Central memory CD4-positive, alpha-beta T cell (primary cell): ENCODE data around the gene NWD2.

Experiments
- DNase-seq: peaks from one replicate; pipeline ENCODE4 v3.0.0; 2022

NWD2 gene

DNA sequence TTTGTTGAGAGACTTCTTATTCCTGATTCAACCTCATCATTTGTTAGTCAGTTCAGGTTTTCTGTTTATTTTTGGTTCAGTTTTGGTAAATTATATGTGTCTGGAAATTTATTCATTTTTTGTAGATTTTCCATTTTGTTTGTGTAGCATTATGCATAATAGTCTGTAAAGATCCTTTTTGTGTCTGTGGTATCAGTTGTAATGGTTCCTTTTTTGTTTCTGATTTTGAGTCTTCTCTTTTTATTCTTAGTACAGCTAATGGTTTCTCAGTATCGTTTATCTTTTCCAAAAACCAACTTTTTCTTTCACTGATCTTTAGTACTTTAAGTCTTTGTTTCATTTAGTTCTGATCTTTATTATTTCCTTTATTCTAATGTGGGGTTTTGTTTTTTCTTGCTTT, 61.4 kb downstream of the NWD2 start:
- no peak for DNase-seq

DNA sequence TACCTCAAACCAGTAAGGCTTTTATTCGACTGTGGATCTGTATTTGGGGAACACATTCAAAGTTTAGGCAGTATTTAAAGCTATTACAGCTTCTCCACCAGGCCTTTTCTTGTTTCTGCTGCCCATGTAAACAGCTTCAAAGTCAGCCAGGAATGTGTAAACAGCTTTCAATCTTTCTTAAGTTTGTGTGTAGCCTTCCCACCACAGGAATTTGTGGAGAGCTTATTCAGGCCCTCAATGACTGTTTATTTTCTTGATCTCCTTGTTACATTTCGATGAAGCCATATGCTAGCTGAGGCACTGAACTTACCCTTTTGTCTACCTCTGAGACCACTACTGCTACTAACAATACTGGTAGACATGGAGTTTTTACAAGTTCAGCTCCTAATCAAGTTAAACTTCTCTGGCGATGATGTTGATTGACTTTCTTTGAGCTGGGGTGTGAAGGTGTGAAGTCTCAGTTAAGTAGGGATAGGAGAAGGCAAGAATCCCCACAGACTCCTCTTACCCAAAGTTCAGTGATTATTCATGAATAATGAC, 72.6 kb downstream of the NWD2 start:
- DNase-seq = no peak

DNA sequence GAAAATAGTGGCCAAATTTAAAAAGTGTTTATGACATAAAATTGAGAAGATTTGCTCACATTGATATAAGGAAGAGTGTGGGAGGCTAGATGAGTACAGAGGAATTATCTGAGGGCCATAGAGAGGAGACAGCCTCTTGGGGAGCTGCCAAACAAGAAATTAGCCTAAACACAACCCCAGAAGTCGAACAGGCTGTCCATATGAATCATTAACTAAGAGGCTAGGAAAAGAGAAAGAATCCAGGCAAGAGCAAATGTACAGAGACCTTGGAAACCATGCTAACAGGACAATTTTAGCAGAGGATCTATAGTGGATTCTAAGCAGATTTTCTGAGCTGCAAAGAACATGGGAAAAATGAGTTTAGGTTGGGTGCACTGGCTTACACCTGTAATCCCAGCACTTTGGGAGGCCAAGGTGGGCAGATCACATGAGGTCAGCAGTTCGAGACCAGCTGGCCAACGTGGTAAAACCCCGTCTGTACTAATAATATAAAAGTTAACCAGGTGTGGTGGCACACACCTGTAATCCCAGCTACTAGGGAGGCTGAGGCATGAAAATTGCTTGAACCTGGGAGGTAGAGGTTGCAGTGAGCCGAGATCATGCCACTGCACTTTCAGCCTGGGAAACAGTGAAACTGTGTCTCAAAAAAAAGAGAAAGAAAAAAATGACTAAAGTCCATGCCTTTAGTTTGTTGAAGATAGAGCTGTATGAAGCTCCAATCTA, 76.1 kb downstream of the NWD2 start:
- no peak for DNase-seq

DNA sequence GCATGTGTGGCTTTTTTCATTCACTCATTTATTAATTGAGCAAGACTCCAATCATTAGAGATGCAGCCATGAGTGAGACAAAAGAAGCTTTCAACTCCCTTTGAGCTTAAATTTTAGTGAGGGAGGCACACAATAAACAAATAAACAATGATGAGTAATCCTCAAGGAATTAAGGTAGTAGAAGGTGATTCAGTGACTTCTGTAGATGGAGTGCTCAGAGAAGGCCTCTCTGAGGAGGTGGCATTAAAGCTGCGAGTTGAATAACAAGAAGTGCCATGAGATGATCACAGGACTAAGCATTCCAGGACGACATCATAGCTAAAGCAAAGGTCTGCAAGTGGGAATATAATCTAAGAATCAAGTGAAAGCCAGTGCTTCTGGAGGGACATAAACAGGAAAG, 77.6 kb downstream of the NWD2 start:
- DNase-seq = no peak

DNA sequence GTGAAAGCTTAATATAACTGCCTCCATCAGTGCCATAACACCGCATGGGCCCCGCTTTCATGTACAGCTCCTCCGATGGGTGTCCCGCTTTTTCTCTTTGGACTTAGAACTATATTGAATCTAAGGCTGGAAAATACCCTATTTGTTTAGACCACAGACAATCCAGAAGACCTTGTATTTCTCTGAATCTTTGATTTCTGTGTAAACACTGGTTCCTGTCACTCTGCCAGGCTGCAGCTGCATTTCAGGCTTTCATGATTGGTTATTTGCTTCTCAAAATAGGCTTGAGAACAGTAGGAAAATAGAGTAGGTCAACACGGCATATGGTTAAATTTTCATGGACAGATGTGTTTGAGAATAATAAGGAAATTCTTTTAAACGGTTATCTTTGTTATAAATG, 80.0 kb downstream of the NWD2 start:
- no peak for DNase-seq

DNA sequence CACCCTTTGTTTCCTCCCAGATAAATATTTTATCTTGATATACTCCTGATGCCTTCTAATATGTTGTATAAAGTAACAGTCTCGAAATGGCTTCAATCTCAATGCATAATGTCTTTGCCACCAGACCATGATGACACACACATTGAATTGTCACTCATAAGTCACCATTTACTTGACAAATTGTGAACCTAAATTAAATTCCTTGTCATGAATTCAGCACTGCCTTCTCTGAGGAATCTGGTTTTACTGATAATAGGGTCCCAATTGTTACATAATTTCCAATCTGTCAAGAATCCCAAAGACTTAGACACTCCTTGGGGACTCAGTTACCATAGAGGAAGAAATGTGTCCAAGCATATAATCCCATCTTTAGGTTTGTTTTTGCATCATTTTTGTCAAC, 82.3 kb downstream of the NWD2 start:
- DNase-seq = no peak

DNA sequence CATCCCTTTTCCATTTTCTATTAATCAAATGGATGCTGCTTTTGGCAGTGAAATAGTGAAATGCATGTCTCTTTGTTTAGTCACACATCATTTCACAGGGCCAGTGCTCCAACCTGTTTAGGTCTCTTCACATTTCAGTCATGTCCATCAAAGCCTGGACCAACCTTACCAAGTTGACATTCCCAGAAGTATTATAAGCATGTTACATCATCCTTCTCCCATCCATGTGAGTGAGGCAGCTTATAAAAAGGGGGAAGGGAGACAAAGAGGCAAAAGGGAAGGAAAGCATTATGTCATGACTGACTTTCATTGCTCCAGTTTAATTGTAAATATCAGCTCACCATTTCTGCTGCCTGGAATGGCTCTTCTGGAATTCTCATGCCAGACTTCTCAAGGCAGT, 94.4 kb downstream of the NWD2 start:
- DNase-seq = no peak

DNA sequence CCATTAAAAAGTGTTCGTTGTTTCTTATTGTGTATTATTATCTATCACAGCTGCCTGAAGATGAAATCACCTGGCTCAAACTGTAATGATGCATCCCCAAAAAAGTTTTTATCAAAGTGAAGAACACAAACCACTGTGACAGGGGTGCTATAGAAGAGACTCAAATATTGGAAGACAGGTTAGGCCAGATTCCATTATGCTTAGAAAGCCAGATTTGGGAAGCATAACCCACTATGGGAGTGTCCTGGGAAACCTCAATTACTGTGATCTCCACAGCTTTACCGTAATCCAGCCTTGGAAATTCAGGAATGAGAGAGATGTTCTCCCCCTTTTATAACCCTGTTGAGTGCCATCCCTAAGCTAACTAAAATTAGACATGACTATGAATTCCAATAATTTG, 114.2 kb downstream of the NWD2 start:
- no peak for DNase-seq

DNA sequence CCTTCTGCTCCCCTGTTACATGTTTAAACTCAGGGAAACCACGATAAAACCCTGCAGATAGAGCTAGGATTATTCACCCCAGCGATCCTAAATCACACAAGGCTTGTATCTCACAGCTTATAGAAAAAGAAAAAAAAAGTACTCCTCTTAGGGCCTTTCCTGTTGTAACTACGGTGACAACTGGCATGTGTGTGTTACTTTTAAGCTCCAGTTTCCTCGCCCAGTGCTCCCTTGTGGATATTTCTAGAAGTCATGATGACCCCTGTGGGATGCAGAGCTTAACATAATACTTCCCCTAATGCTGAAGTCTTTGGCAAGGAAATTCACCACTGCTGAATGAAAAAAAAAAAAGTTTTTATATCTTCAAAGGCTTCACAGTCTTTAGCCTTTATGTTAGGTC, 114.7 kb downstream of the NWD2 start:
- DNase-seq = no peak

DNA sequence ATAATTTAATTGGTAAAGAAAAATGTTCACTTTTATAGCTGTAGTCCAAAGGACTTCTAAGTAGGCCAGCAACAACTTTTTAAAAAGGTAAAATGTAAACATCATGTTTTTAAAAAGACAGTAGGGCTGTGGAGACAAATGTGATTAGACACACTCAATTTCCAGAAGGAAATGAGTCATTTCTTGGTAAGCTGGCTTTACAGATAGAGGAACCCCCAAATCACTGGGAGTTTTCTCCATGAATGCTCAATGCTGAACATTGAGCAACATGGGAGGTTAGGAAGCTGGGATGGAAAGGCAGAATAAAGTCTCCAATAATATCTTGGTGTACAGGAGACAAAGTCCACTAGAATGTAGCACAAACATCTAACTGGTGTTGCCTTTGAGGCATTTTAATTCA, 121.3 kb downstream of the NWD2 start:
- DNase-seq = no peak

DNA sequence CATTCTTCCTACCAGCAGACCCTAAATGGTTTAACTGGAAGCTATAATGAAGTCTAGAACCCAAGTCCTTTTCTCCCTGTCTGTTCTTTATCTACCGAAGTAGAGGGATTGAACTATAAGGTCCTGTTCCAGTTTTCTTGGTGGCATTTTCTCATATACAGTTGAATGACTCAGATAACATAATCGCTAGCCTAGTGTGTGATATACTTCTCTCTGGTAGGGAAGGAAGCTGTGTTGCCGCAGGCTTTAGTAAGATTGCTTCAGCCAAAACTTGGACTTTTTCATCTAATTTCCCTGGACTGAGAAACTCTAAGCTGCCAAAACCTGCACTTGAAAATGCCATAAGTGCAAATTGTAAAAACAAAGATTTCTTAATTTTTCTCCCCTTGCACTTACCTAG, 123.4 kb downstream of the NWD2 start:
- DNase-seq = no peak

DNA sequence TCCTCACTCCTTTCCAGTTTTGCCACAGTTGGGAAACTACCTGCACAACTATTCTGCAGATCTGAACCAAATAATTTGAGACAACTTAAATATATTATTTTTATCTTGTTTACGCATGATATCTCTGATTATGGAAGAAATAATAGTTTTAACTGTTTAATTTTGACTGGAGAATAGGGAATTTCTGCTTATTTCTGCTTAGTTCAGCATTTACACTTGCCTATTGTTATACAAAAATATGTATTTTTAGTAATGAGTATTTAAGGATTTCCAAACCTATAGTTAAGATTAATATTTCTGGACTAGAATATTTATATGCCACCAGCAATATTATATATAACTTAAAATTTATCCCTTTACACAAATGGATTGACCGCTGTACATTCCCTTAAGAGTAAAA, 125.5 kb downstream of the NWD2 start:
- no peak for DNase-seq

DNA sequence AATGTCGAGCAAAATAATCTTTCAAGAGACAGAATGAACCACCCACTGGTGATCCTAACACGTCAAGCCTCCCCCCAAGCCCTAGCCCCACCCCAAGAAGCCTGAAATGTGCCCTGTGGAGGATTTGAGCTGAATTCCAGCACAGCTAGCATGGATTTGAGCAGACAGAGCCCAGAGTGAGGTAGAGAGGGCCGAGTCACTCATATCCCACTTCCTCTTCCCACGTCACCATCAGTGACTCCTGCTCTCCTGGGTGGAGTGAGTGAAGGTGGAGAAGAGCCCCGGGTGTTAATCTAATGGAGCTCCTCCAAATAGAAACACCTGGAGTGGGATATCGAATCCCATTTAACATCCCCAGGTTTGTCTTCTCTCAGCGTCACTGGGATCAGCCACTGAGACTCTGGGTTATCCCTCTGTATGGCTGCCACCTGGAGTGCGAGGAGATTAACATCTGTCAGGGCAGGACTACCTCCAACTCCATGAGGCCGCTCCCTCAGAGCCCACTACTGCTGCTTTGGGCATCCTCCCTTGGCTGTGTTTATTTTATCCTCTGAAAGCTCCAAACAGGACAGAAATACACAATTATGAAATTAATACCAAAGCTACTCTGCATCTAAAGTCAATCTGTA, 136.6 kb downstream of the NWD2 start:
- DNase-seq = no peak

DNA sequence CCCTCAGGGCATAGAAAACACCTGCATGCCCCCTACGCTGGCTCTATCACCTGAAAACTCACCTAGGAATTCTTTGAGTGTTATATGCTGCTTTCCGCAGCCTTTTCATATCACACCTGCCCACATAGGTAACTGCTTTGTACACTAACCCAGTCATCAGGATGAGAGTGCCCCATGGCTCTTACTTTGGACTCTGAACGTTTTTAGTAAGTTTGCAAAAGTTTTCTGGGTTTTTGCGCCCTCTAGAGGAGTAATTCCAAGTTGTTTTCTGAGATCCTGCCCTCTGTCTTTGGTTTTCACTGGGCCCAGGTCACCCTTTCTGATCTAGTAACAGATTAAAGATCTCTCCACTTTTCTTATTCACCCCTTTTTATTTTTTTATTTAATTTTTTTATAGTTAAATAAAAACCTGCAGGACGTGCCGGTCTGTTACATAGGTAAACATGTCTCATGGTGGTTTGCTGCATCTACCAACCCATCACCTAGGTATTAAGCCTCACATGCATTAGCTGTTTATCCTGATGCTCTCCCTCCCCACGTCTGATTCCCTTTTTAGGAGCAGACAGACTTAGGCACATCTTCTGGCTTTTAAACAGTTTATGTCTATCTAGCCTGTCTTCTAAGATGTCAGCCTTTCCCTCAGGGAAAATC, 139.2 kb downstream of the NWD2 start:
- no peak for DNase-seq

DNA sequence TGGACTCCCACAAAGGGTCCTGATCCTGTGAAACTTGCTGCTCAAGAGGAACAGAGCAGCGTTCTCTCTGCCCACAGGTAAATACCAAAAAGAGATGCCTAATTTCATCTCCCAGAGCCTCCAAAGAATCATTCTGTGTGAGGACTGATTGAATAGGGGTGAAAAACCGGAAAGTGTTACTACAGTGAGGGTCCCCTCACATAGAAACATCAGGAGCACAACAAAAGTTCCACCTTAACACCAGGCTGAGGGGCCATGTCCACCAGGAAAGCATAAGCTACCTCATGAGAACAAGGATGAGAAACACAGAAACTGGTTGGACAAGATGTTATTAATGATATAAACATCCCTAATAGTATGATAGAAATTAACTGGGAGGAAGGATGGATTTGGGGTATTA, 140.9 kb downstream of the NWD2 start:
- no peak for DNase-seq

DNA sequence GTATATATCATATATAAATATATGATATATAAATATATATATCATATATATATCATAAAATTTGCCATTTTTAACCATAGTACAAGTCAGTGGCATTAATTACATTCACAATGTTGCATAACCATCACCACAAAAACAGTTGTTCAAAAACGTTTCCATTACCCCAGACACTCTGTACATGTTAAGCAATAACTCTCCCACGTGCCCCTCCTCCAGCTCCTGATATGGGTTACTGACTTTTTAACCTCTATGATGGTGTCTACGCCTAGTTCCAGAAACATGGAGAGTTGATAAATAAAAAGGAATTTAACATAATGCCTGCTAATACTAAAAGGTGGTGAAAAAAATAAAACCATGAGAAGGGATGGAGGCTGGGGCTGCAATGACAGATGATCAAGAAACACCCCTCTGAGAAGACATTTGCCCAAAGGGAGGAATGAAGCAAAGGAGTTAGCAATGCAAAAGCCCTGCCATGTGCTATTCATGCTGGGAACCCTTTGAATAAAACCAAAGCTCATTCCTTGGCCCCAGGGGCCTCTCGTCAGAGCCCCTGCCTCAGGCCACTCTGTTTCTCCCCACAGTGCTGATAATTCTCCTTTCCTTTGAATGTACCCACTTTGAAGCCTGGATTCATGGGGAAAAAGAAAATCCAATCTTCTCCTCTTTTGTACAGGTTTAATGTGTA, 144.3 kb downstream of the NWD2 start:
- no peak for DNase-seq

DNA sequence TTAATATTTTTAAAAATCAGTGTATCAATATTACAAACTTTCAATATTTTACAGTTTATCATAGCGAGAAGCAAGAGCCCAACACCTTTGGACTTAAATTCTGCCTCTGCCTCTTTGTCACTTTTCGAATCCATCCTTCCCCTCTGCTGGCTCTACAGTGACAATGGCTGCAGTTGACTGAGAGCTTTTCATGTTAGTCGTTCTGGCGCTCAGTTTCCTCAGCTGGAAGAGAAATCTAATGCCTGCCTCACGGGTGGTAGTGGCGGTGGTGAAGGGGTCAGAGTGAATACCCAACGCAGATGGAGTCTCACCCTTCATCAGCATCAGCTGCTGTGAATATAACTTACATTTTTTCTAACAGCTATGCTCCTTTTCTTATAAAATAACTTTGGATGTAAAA, 144.8 kb downstream of the NWD2 start:
- no peak for DNase-seq

DNA sequence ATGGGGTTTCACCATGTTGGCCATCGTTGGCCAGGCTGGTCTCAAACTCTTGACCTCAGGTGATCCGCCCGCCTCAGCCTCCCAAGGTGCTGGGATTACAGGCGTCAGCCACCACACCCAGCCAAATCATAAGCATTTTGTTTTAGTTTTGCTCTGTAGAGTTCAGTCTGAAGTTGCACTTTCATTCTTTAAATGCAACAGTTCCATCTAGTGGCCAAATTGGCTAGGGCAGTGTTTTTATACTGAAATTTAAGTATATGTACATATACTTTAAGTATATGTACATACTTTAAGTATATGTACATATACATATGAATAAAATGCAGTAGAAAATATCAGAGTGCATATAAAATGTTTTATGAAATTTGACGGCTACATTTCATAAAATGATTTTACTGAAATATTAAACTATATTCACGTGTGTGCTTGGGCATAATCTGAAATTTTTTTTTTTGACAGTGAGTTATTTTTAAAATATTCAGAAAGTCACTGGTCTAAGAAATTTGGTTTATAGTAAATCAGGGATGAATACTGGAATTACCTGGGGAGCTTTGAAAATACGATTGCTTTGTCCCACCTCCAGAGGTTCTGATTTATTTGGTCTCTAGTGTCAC, 145.5 kb downstream of the NWD2 start:
- peak; percentile 3 for DNase-seq

DNA sequence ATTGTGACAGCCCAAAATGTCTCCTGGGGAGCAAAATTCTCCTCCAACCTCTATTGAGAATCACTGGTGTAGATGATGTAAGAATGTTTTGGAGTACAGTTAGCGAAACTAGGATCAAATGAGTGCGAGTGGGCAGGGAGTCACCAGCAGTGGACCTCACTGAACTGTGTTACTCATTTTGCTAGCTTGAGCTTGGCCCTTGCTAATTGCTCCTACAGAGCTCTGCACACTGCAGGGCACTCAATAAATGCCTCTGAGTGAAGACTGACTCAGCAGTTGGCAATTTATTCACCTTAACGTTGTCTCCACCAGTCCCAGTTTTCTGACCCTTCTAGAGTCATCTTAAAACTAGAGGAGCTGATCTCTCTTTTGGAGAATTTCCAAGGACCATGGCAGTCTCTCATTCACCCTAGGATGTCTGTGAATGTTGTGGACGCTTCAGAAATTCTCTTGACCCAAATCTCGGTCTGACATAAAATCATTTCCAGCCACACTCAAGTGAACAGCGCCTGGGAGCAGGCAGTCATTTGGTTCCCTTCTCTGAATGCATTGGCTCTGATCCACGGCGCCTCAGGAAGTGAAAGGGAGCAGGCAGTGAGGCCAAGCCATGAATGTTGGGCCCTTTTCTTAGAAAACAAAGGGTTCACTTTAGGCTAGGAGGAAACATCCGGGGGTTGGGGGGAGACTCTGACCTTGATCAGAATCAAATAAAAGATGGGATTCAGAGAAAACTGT, 148.1 kb downstream of the NWD2 start:
- no peak for DNase-seq

DNA sequence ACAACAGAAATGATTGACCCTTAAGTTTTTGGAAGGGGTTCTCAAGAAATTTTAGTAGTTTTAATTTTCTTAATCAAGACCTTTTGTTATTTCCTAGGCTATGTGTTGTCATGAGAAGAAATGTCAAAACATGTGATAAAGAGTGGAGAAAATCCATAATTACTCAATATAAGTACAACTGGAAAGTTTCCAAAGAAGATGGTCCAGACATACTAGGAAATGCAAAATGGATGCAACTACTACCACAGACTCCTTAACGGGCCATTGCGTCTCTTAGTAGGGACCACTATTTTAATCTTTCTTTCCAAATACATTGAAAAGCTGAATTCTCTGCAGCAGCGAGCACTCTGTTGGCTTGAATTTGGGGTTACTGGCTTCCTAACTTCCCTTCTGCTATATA, 148.8 kb downstream of the NWD2 start:
- DNase-seq = no peak

DNA sequence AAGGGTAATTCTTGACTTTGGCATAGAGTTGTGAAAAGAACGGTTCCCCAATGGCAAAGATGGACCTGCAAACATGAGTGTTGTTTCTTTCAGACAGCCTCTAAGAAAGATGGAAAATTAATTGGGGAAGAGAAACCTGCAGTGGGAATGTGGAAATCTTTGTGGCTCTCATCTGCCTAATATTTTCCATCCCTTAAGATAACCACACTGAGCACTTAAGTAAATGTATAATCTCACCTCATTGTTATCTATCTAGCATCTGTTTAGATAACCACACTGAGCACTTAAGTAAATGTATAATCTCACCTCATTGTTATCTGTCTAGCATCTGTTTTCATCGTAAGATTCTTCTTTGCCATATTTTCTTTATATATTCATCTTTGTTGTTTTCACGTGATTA, 149.3 kb downstream of the NWD2 start:
- no peak for DNase-seq

DNA sequence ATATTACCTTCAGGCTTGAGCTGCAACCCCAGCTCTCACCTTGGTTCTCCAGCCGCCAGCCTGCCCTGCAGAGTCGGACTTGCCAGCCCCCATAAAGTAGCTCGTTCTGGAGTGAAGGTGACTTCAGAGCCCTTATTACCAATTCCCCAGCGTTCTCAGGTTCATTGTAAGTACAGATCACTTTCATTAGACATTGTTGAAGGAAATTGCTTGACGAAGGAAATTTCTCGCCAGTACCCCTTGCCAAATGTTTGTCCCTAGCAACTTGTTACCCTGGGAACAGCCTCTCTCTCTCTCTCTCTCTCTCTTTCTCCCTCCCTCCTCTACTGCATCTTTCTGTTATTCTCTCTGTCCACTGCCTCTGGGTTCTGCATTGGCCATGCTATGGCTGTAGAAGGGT, 153.0 kb downstream of the NWD2 start:
- DNase-seq = no peak
